GM18505 (cell line): ENCODE results near the gene TSGA10.
A peak's percentile ranks its signal among the peaks of the same experiment; 100 is the strongest.
"Not testable (repeated sequence)": the region's sequence is repeated elsewhere in the genome, so short reads cannot be mapped to it uniquely, and the experiment has no call there.

Source experiments
- ATAC-seq: cut with Tn5 transposase; IDR thresholded peaks from one replicate; pipeline ENCODE4 v1.9.1; 2021; ENCODE audit not compliant: unreplicated experiment
- POLR2A ChIP-seq: IDR thresholded peaks from 4 replicates; pipeline ENCODE4 v1.6.1; 2011; ENCODE audit warnings: borderline replicate concordance; ENCODE audit not compliant: insufficient read depth, insufficient read length; ENCODE audit errors: extremely low read depth

Gene TSGA10, protein sequence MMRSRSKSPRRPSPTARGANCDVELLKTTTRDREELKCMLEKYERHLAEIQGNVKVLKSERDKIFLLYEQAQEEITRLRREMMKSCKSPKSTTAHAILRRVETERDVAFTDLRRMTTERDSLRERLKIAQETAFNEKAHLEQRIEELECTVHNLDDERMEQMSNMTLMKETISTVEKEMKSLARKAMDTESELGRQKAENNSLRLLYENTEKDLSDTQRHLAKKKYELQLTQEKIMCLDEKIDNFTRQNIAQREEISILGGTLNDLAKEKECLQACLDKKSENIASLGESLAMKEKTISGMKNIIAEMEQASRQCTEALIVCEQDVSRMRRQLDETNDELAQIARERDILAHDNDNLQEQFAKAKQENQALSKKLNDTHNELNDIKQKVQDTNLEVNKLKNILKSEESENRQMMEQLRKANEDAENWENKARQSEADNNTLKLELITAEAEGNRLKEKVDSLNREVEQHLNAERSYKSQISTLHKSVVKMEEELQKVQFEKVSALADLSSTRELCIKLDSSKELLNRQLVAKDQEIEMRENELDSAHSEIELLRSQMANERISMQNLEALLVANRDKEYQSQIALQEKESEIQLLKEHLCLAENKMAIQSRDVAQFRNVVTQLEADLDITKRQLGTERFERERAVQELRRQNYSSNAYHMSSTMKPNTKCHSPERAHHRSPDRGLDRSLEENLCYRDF

GRCh38 chr2:99154643-99155536, at the start of gene TSGA10, which contains the start of gene LIPT1:
Gene TSGA10 (minus strand): TSS chr2:99154942. CDS start chr2:99109439, 45,503 bp downstream.
Gene LIPT1 (plus strand): TSS chr2:99154967. CDS start chr2:99161958, 6,991 bp downstream.
- peak; percentile 96 for ATAC-seq
- peak; percentile 90 for TF ChIP-seq POLR2A

DNA sequence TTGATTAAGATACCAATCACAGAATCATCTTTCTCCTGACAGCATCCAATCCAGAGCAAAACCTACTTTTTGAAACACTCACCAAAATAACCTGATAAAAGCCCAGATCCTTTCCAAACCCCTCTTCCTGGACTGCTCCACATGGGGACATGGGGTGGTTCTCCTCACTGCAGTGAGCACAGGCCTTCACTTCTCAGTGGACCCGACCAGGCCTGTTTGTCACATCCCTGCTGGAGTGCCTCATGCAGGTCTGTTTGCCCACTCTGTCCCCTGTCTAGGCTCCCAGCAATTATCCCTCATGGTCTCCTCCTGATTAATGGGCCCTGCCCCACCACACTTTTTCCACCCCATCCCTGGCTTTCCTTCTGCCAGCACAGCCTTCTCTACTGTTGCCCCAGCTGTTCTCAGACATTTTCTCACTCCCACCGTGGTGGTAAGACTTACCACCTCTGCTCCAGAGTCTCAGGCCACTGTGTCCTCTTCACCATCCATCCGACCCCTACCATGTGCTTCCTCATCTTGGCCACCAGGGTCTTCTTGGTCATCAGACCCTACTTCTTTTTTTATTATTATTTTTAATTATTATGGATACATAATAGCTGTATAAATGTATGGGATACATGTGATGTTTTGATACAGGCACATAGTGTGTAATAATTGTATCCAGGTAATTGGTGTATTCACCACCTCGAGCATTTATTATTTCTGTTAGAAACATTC, 47.4 kb upstream of the TSGA10 start:
- TF ChIP-seq POLR2A = no peak
- ATAC-seq = no peak

DNA sequence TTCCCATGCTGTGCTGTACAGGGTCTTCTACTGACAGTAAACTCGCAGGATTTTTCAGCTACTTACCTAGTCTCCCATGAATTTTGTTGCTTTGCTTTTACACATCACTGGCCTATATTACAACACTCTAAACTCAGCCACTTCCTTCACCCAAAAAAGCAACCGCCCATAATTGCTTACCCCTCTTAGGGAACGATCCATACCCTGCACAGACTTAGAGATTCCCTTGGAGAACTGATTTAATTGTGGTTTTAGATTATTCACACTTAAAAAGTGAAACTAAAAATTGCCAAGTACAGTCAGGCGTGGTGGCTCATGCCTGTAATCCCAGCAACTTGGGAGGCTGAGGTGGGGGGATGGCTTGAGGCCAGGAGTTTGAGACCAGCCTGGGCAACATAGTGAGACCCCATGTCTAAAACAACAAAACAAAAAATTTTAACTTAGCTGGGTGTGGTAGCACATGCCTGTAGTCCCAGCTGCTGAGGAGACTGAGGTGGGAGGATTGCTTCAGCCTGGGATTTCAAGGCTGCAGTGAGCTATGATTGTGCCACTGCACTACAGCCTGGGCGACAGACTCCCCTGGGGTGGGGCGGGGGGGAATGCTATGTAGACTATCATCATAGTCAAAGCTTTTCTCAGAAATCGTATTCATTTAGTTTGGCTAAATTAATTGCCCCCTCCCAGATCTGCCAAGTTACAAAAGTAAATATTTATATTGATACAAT, 45.5 kb upstream of the TSGA10 start:
- no peak for ATAC-seq
- no peak for TF ChIP-seq POLR2A

DNA sequence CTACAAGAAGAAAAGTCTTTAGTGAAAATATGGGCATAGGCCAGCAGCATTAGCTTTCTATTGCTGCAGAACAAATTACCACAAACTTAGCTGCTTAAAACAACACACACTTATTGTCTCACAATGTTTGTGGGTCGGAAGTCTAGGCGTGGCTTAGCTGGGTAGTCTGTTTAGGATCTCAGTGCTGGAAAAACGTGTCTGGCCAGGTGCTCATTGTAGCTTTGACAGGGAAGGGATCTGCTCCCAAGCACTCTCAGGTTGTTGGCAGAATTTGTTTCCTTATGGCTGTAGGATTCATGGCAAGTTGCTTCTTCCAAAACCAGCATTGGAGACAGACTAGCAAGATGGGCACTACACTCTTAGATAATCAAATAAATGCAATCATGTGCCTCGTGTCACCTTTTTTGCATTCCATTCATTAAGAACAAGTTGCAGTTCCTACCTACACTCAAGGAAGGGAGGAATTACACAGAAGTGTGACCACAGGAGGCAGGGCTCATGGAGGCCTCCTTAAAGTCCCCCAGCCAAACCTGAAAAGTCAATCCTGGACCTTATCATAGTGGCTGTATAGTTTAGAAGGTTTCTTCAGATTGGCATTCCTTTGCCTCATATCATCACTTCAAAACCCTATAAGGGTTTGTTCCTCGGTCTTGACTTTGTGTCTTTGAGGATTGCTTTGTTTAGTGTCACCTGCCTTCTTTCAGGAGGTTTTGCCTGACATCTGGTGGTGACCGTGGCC, 43.5 kb upstream of the TSGA10 start:
- no peak for ATAC-seq
- TF ChIP-seq POLR2A = no peak

DNA sequence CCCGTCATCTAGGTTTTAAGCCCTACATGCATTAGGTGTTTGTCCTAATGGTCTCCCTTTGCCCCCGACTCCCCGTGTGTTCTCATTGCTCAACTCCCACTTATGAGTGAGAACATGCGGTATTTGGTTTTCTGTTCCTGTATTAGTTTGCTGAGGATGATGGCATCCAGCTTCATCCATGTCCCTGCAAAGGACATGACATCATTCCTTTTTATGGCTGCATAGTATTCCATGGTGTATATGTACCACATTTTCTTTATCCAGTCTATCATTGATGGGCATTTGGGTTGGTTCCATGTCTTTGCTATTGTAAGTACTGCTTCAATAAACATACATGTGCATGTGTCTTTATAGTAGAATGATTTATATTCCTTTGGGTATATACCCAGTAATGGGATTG, 37.6 kb upstream of the TSGA10 start:
- ATAC-seq = not testable (repeated sequence)

DNA sequence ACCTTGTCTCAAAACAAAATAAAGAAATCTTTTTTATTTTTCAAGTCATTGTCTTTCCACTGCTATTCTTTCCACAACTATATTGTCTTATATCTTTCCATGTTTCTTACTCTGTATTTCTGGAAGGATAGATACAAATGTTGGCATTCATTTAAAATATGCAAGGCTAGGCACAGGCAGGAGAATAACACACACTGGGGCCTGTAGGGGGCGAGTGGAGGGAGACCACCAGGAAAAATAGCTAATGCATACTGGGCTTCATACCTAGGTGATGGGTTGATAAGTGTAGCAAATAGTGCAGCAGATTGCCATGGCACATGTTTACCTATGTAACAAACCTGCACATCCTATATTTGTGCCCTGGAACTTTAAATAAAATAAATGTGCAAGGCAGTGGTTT, 35.8 kb upstream of the TSGA10 start:
- no peak for TF ChIP-seq POLR2A
- no peak for ATAC-seq

- no peak for TF ChIP-seq POLR2A
- no peak for ATAC-seq
Observed at GRCh38 chr2:99188357-99188756, 33.6 kb upstream of the TSGA10 start.

DNA sequence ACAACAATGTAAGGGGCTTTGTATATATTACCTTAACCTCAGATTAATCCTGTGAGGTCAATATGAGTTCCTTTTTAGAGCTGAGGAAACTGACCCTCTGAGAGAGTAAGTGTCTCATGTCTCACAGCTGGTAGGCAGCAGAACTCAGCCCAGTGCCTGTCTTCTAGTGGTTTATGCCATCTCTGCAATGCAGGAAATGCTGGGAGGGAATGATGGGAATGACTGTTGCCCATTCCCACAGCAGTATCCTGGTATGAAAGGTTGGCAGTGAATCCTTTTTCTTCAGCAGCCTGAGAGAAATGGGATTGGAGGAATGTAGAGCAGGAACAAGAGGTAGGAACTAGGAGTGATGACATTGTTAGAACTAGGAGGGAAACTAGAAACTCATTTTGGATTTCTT, 32.3 kb upstream of the TSGA10 start:
- no peak for TF ChIP-seq POLR2A

GRCh38 chr2:99184811-99185210, 30.1 kb upstream of the TSGA10 start:
- no peak for TF ChIP-seq POLR2A
- ATAC-seq = no peak

More for the DNA sequence above, 32.3 kb upstream of the TSGA10 start:
- no peak for ATAC-seq

GRCh38 chr2:99183025-99183424, 28.3 kb upstream of the TSGA10 start:
- ATAC-seq = no peak
- TF ChIP-seq POLR2A = no peak

DNA sequence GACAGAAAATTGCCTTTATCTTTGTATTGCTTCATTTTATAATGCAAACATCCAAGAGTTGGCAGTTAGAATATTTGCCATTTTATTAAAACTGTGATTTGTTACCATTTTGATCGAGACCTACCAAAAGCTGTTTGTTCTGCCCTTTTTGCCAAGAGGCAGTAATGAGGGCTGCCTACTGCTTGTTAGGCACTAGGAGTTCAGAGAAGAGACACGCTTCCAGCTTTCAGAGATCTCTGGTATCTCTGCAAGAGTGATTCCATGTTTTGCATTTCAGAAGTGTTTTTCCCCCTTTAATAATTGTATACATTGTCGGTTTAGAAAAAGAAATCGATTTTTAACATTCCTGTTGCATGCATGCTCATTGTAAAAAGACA, 26.9 kb upstream of the TSGA10 start:
- no peak for TF ChIP-seq POLR2A
- no peak for ATAC-seq
